ENCODE measurements around the gene NAV1.

DNA sequence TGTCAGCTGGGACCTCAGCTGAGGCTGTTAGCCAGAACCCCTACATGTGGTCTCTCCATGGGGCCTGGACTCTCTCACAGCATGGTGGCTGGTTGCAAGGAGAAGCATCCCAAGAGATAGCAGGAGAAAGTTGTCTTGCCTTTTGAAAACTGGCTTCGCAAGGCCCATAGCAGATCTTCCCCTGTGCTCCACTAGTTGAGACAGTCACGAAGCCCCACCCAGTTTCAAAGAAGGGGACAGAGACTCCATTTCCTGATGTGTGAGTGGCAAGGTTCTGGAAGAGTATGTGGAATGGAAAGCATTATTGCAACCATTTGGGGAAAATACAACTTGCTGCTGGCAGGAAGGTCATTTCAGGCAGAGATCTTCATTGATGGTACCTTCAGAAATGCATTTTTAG lies 24.5 kb upstream of the NAV1 start:
- TF ChIP-seq, protein P1, sequence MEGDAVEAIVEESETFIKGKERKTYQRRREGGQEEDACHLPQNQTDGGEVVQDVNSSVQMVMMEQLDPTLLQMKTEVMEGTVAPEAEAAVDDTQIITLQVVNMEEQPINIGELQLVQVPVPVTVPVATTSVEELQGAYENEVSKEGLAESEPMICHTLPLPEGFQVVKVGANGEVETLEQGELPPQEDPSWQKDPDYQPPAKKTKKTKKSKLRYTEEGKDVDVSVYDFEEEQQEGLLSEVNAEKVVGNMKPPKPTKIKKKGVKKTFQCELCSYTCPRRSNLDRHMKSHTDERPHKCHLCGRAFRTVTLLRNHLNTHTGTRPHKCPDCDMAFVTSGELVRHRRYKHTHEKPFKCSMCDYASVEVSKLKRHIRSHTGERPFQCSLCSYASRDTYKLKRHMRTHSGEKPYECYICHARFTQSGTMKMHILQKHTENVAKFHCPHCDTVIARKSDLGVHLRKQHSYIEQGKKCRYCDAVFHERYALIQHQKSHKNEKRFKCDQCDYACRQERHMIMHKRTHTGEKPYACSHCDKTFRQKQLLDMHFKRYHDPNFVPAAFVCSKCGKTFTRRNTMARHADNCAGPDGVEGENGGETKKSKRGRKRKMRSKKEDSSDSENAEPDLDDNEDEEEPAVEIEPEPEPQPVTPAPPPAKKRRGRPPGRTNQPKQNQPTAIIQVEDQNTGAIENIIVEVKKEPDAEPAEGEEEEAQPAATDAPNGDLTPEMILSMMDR (IDR thresholded peaks at IDR 0.05 in 8 of 11, conservative IDR thresholded peaks at IDR 0.05 in 3 of 11) = no peak
- TF ChIP-seq POLR2AphosphoS5 (IDR thresholded peaks at IDR 0.05) = no peak
- no peak for TF ChIP-seq POLR2A (IDR thresholded peaks at IDR 0.05)

Measured in spleen (tissue), 7 donors.